HUES64 (cell line): Measurements from ENCODE around the gene FAM151B. TPM values are rescaled to one million over a fixed set of nuclear protein-coding genes. Genes with fewer than 3 reads are reported as not detected.
"Not testable (repeated sequence)": the region's sequence is repeated elsewhere in the genome, so short reads cannot be mapped to it uniquely, and the experiment has no call there.

Source experiments
- H3K27ac ChIP-seq: 2 replicates; pipeline ENCODE4 v1.7.0; 2013; ENCODE audit warnings: low read depth, low read length, inconsistent platforms
- H3K27me3 ChIP-seq: 2 replicates; pipeline ENCODE4 v1.6.1; 2013; ENCODE audit warnings: mild to moderate bottlenecking, low read length; ENCODE audit not compliant: insufficient read depth
- H3K36me3 ChIP-seq: 2 replicates; pipeline ENCODE4 v1.6.1; 2013; ENCODE audit warnings: mild to moderate bottlenecking, low read length; ENCODE audit not compliant: insufficient read depth
- H3K4me1 ChIP-seq: 2 replicates; pipeline ENCODE4 v1.6.1; 2013; ENCODE audit warnings: mild to moderate bottlenecking, low read length, moderate library complexity; ENCODE audit not compliant: insufficient read depth
- H3K4me3 ChIP-seq: 2 replicates; pipeline ENCODE4 v1.5.1; 2013; ENCODE audit warnings: mild to moderate bottlenecking, low read length, moderate library complexity
- H3K9ac ChIP-seq: 2 replicates; pipeline ENCODE4 v1.6.1; 2013; ENCODE audit warnings: mild to moderate bottlenecking, low read depth, low read length
- H3K9me3 ChIP-seq: 2 replicates; pipeline ENCODE4 v1.6.1; 2013; ENCODE audit warnings: low read depth, low read length; ENCODE audit not compliant: insufficient read depth
- WGBS: fragments of 150-250, 120-280 bp; methylation state at CpG from one replicate; pipeline ENCODE4 v1.1.7; 2013; ENCODE audit warnings: missing lambda C conversion rate; 5-methylcytosine and 5-hydroxymethylcytosine counted together
- polyA plus RNA-seq, 2 experiments: library from polyadenylated mRNA; stranded (reverse); fragments of 50-300 nt; gene quantifications; one replicate each; pipeline ENCODE4 v1.2.3, GENCODE V29; 2013

Gene FAM151B, protein sequence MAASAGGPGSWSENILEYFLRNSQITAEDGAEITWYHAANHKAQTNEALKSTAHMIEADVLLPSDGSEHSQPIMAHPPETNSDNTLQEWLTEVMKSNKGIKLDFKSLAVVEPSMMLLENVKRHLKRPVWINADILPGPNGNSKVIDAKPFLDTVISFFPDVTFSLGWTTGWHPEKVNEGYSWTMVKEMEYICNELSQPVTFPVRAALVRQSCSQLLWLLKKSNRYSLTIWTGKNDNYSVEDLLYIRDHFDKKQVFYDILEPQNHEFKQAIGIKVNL
- 0.50 TPM for polyA plus RNA-seq (2013, experiment 1 of 2)
- 0.82 TPM for polyA plus RNA-seq (2013, experiment 2 of 2)

DNA sequence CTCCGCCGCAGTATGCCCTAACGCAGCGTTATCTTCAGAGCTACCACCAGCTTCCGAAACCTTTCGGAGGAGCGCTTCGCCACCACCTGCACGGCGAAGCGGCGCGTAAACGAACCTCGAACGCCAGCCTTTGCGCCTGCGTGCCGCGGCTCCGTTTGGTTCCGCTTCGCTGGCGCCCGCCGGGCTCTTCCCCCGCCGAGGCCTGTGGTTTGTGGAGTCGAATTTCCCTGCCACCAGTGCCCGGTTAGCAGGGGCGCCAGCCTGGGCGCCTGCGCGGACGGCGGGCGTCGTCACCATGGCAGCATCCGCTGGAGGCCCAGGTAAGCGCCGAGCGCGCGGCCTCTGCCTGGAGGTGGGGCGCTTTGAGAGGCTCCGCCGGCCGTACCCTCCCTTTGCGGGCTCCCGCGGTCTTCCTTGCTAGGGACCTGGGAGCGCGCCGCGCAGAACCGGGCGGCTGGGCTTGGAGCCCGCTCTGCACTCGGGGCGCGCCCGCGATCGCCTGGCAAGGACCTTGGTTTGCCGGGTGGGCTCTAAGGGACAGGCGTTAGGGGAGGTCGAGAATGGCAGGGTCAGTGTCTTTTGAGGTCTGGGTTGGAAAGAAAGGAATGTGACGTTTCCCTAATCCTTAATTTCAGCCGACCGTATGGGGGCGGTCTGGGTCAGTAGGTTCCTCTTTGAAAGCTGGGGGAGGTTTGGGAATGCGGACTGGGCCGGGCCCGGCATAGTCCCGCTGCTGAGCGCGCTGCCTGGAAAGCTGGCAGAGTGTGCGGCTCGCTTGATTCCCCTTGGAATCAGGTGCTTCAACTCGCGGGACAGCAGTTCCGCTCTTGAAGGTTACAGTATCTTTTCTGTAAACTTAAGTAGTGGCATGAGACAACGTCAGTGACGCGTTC is at the start of gene FAM151B:
Gene FAM151B (plus strand): TSS at position 272 of the 893 bp plus-strand sequence. CDS start 24 bp downstream, at position 296.
- H3K27me3 ChIP-seq = 0 out of 2 replicates have a peak, but pooled peaks cover 3% of the 10 kb centered on the region
- peak within 1 kb of the TSS; percentile 61 for H3K4me3 ChIP-seq
- H3K36me3 ChIP-seq = peaks cover 9% of the 10 kb centered on the region; the same call in 1 of the 2 replicates
- peak within 1 kb of the TSS; percentile 60 for H3K9ac ChIP-seq
- H3K9me3 ChIP-seq = peaks cover 4% of the 10 kb centered on the region
- peaks cover 23% of the 10 kb centered on the region for H3K4me1 ChIP-seq
- under 1% methylated on average over 85 of the region's 85 CpGs for WGBS
- peak within 1 kb of the TSS; percentile 77; the same call in 1 of the 2 replicates for H3K27ac ChIP-seq

DNA sequence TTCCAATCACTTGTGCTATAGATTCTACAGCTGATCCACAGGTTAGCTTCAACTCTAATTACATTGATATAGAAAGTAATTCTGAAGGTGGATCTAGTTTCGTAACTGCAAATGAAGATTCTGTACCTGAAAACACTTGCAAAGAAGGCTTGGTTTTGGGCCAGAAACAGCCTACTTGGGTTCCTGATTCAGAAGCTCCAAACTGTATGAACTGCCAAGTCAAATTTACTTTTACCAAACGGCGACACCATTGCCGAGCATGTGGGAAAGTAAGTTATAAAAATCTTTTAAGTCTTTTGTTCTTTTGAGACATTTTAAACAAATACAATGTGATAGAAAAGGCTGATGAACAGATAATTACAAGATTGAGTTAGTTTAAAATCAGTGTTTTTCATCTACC is 49.2 kb upstream of the FAM151B start:
- Histone ChIP-seq H3K4me3 (no peak overlapping the region), H3K27me3 (no peaks in the 10 kb centered on the region), H3K9me3 (no peaks in the 10 kb centered on the region), H3K27ac (no peak overlapping the region), H3K4me1 (no peaks in the 10 kb centered on the region), H3K36me3 (peaks cover 80% of the 10 kb centered on the region), H3K9ac (no peak overlapping the region)
- 98% methylated on average over 1 of the region's 4 CpGs for WGBS

DNA sequence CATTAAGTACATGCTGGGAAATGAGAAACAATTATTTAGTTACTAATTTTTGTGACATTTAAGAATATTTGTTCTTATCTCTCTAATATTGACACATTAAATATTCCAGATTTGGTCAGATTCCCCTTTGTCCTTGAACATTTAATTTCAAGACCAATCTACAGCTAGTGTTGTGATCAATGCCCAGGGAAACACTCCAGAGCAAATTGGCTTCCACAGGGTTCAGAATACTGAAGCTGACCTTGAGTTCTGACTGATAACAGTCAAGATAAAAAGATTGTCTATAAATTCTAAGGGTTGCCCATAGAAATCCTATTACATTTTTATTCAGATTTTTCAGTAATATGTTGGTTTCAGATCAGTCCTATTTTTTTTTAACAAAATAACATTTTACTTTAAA is 48.7 kb upstream of the FAM151B start:
- Histone ChIP-seq H3K4me1 (no peaks in the 10 kb centered on the region), H3K9me3 (no peaks in the 10 kb centered on the region), H3K36me3 (peaks cover 84% of the 10 kb centered on the region), H3K27me3 (no peaks in the 10 kb centered on the region), H3K9ac (no peak overlapping the region), H3K4me3 (no peak overlapping the region), H3K27ac (no peak overlapping the region)

DNA sequence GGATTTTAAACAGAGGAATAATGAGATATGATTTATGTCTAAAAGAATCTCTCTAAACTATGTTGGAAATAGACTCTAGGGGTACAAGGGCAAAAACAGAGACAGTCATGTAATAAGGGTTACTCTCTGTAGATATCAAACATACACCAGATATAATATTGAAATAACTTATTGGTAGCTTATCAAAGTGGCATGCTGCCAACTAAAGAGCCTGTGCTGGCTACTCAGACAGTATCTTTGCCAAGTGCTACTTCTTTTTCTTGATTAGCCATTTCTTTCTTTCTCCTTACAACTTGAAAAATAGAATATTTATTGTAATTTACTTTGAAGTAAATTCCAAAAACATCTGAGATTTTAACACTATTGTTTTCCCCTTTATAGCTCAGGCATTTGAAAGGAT is 45.2 kb upstream of the FAM151B start:
- H3K36me3 ChIP-seq = peaks cover 85% of the 10 kb centered on the region
- no peak overlapping the region for H3K4me3 ChIP-seq
- no peaks in the 10 kb centered on the region for H3K9me3 ChIP-seq
- no peak overlapping the region for H3K27ac ChIP-seq
- H3K4me1 ChIP-seq = no peaks in the 10 kb centered on the region
- H3K9ac ChIP-seq = no peak overlapping the region
- H3K27me3 ChIP-seq = no peaks in the 10 kb centered on the region

DNA sequence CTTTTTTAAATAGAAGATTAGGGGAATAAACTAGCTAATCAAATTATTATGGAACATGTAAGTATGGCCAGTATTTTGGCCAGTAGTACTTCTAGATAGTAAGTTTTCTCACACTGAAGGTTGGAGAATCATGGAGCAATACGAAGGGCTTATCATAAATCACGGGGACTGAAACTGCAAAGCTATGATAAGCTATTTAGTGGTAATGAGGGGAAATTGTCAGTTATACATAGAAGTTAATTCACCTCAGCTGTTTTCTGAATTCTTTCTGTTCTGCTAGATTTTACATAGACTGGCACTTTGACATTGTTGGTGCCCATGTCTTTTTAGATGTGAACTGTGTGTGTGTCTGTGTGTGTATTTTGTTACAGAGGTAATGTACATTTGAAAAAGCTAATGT is 34.5 kb upstream of the FAM151B start:
- Histone ChIP-seq H3K4me1 (no peaks in the 10 kb centered on the region), H3K27me3 (no peaks in the 10 kb centered on the region), H3K4me3 (no peak overlapping the region), H3K36me3 (peaks cover 68% of the 10 kb centered on the region), H3K9ac (no peak overlapping the region), H3K27ac (no peak overlapping the region), H3K9me3 (peaks cover 3% of the 10 kb centered on the region; the same call in 1 of the 2 replicates)
- 91% methylated on average over 2 of the region's 2 CpGs for WGBS

DNA sequence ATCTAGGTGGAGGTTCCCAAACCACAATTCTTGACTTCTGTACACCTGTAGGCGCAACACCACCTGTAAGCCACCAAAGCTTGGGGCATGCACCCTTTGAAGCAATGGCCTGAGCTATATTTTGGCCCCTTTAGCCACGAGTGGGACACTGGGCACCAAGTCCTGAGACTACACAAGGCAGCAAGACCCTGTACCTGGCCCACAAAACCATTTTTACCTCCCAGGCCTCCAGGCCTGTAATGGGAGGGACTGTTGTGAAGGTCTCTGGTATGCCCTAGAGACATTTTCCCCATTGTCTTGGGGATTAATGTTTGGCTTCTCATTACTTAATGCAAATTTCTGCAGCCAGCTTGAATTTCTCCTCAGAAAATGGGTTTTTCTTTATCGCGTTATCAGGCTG is 24.6 kb upstream of the FAM151B start:
- no peaks in the 10 kb centered on the region for H3K27me3 ChIP-seq
- 96% methylated on average over 4 of the region's 4 CpGs for WGBS
- no peak overlapping the region for H3K9ac ChIP-seq
- 0 out of 2 replicates have a peak, but pooled peaks cover 3% of the 10 kb centered on the region for H3K4me1 ChIP-seq
- peaks cover 68% of the 10 kb centered on the region for H3K36me3 ChIP-seq
- peaks cover 23% of the 10 kb centered on the region; the same call in 1 of the 2 replicates for H3K9me3 ChIP-seq
- H3K4me3 ChIP-seq = no peak overlapping the region
- no peak overlapping the region for H3K27ac ChIP-seq

DNA sequence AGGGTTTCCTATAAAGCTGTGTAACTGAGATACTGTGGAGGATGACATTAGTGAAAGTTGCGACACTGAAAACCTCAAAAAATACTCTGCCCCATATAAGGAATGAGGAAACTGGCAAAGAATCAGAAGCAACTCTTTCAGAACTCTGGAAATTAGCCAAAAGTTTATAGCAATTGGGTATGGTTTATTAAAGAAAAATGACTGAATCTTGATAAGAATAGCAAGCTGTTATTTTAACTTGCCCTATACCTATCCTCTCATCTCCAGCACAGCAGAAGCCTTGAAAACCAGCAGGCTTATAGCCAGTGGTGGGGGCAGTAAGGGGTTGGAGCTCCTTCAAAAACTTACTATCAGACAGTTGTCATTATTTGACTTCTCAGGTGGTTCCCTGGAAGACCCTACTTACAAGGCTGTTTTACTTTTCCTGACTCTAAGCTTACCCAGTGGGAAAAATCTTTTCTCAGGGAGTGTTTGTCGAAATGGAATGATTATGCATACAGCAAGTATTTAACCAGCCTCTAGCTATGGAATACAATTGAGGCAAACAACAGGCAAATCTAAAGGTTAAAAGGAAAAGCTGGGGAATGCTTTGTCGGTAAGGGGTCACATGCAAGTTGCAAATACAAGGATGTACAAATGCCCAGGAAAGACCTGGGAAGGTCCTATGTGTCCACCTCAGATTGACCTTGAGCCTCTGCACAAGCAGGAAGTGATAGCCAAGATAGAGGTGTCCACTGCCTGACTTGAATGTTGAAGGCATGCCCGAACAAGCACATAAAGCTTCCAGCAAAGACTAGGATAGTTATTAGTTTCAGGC is 21.0 kb upstream of the FAM151B start:
- no peaks in the 10 kb centered on the region for H3K27me3 ChIP-seq
- WGBS = 90% methylated on average over 3 of the region's 4 CpGs
- no peak overlapping the region for H3K9ac ChIP-seq
- peaks cover 29% of the 10 kb centered on the region for H3K9me3 ChIP-seq
- peaks cover 47% of the 10 kb centered on the region for H3K36me3 ChIP-seq
- H3K27ac ChIP-seq = no peak overlapping the region
- 0 out of 2 replicates have a peak, but pooled peaks cover 3% of the 10 kb centered on the region for H3K4me1 ChIP-seq
- no peak overlapping the region for H3K4me3 ChIP-seq

DNA sequence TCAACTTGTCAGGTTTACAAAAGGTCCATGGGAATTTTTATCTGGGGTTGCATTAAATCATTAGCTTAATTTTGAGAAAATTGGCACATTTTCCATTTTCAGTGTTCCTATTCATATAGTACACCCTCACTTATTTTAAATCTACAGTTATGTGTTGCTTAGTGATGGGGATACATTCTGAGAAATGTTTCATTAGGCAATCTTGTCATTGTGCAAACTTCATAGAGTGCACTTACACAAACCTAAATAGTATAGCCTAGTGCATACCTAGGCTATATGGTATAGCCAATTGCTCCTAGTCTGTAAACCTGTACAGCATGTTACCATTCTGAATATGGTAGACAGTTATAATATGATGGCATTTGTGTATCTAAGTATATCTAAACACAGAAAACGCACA is 19.8 kb upstream of the FAM151B start:
- peaks cover 45% of the 10 kb centered on the region for H3K36me3 ChIP-seq
- 0 out of 2 replicates have a peak, but pooled peaks cover 3% of the 10 kb centered on the region for H3K4me1 ChIP-seq
- no peak overlapping the region for H3K4me3 ChIP-seq
- WGBS = 100% methylated on average over 1 of the region's 1 CpG
- no peaks in the 10 kb centered on the region for H3K27me3 ChIP-seq
- no peak overlapping the region for H3K9ac ChIP-seq
- peaks cover 17% of the 10 kb centered on the region for H3K9me3 ChIP-seq
- H3K27ac ChIP-seq = no peak overlapping the region

DNA sequence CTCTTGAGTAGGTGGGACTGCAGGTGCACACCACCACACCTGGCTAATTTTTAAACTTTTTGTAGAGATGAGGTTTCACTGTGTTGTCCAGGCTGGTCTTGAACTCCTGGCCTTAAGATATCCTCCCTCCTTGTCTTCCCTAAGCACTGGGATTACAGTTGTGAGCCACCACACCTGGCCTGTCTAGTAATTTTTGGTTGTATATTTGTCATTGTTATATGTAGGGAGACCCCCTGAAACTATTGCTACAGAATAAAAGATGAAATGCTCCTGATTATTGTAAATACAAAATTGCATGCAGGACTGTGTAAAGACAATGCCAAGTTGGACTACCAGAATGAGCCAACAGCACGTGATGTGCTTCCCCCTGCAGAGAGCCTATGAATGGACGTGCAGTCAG is 17.3 kb upstream of the FAM151B start:
- not testable (repeated sequence) for H3K4me3 ChIP-seq, H3K27me3 ChIP-seq, H3K27ac ChIP-seq, H3K4me1 ChIP-seq, H3K9ac ChIP-seq
- Histone ChIP-seq H3K9me3 (peaks cover 11% of the 10 kb centered on the region), H3K36me3 (peaks cover 57% of the 10 kb centered on the region)
- WGBS = 83% methylated on average over 1 of the region's 2 CpGs

DNA sequence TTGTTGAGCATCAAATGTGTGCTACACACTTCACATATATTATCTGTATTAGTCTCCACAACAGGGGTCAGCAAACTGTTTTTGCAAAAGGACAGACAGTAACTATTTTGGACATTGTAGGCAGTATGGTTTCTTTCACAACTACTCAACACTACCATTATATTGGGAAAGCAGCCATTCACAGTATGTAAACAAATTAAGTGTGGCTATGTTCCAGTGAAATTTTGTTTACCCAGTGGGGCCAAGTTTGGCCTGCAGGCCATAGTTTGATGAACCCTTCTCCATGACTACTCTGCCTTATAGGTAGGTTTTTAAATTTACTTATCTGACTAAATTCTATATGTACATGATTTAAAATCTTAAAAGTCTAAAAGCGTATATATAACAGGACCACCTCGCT is 13.0 kb upstream of the FAM151B start:
- Histone ChIP-seq H3K27ac (no peak overlapping the region), H3K9me3 (peaks cover 6% of the 10 kb centered on the region), H3K27me3 (no peaks in the 10 kb centered on the region), H3K9ac (no peak overlapping the region), H3K4me3 (no peak overlapping the region), H3K36me3 (peaks cover 67% of the 10 kb centered on the region), H3K4me1 (peaks cover 6% of the 10 kb centered on the region)
- WGBS = 100% methylated on average over 2 of the region's 2 CpGs
